Kidney (tissue), 14 donors: ENCODE measurements around the gene CCDC12. TPM values are rescaled to one million over a fixed set of nuclear protein-coding genes. Genes with fewer than 3 reads are reported as not detected.

Experiments
- DNase-seq, 5 donors: peaks; one replicate each; pipeline ENCODE4 v3.0.0-alpha.2; 2013 to 2020
- FAIRE-seq: peaks from 2 replicates; lab custom pipeline; 2012; peaks lifted over from hg19 to GRCh38; lab: Jason Lieb, UNC
- H3K27ac ChIP-seq, 2 donors: one replicate each; pipeline ENCODE4 v1.7.0; 2013; ENCODE audit warnings: low read depth in 2 of 2, low read length in 2 of 2, inconsistent platforms in 1 of 2
- H3K27me3 ChIP-seq: one replicate; pipeline ENCODE4 v1.7.1; 2013; ENCODE audit warnings: low read length, inconsistent platforms; ENCODE audit not compliant: control insufficient read depth, insufficient read depth
- H3K36me3 ChIP-seq, 3 donors: one replicate each; pipeline versions ENCODE4 v1.7.0 to v1.7.1; 2013; ENCODE audit warnings: low read length in 3 of 3, control low read depth in 1 of 3, inconsistent platforms in 1 of 3; ENCODE audit not compliant: insufficient read depth in 3 of 3, control insufficient read depth in 2 of 3
- H3K4me1 ChIP-seq, 3 donors: one replicate each; pipeline versions ENCODE4 v1.7.0 to v1.7.1; 2013; ENCODE audit warnings: low read length in 3 of 3, inconsistent platforms in 1 of 3, low read depth in 1 of 3; ENCODE audit not compliant: control insufficient read depth in 2 of 3, insufficient read depth in 2 of 3
- H3K4me3 ChIP-seq, 3 donors: one replicate each; pipeline versions ENCODE4 v1.7.0 to v1.8.1; 2013; ENCODE audit warnings: low read length in 3 of 3, control low read depth in 1 of 3, inconsistent platforms in 1 of 3
- H3K9ac ChIP-seq, 3 donors: one replicate each; pipeline versions ENCODE4 v1.7.0 to v1.7.1; 2013; ENCODE audit warnings: low read length in 3 of 3, control low read depth in 1 of 3, inconsistent platforms in 1 of 3
- H3K9me3 ChIP-seq, 3 donors: one replicate each; pipeline versions ENCODE4 v1.7.0 to v1.7.1; 2013; ENCODE audit warnings: low read length in 3 of 3, control low read depth in 1 of 3, inconsistent platforms in 1 of 3; ENCODE audit not compliant: control insufficient read depth in 2 of 3, insufficient read depth in 1 of 3
- CTCF ChIP-seq: IDR thresholded peaks from 3 replicates; pipeline ENCODE4 v1.5.1; 2012; ENCODE audit warnings: mild to moderate bottlenecking, moderate library complexity, borderline replicate concordance; ENCODE audit not compliant: insufficient read depth; ENCODE audit errors: extremely low read depth
- intact Hi-C: fragments of 100-400 bp; cut with DNase I; formaldehyde crosslinking; loops from one replicate; pipeline ENCODE4 v1.11.1; 2022
- polyA plus RNA-seq: library from polyadenylated mRNA; stranded (reverse); fragments of 350-450 nt; fragmentation: Illumina TruSeq; extraction: RNeasy Lipid Tissue Mini Kit (QIAGEN cat#74804); gene quantifications from one replicate; pipeline ENCODE4 v1.2.3, GENCODE V29; 2014; ENCODE audit warnings: low read depth, low replicate concordance; ENCODE audit not compliant: insufficient read depth
- total RNA-seq: library from RNA; stranded (reverse); fragmentation: NEBNext Ultra II Directional; extraction: Animal tissue kit (Norgen Biotek cat#: 25700); gene quantifications from one replicate; pipeline ENCODE4 v1.2.1, GENCODE V29; 2021
- donor health status: control.
- donor health status: control.
- donor health status: control.
- donor health status: control.
- donor health status: control.
- donor health status: DM: yes; HTN: yes; CAD: no.
- donor health status: Normal renal cell carcinoma (clear cell type).

The CCDC12 gene
- total and polyA plus RNA-seq, 2 donors from 2014 or later = 59.7 to 85.6 TPM

GRCh38 chr3:46901061-46901460 is 75.5 kb downstream of the CCDC12 start:
- no peak for TF ChIP-seq CTCF
- FAIRE-seq (no peak), DNase-seq (peak in 1 of 5 donors; percentile 46)
- intact Hi-C loops = no loop called here
- Histone ChIP-seq H3K27ac (no peak overlapping the region), H3K9me3 (no peaks in the 10 kb centered on the region), H3K36me3 (peaks cover 0 to 25% (median 0%) of the 10 kb centered on the region in 3 donors), H3K9ac (no peak overlapping the region), H3K4me3 (no peak overlapping the region), H3K4me1 (peaks cover 0 to 3% (median 3%) of the 10 kb centered on the region in 3 donors), H3K27me3 (no peaks in the 10 kb centered on the region)

- no peak for DNase-seq
- intact Hi-C loops = no loop called here
- Histone ChIP-seq H3K9ac (no peak overlapping the region), H3K4me3 (no peak overlapping the region), H3K36me3 (peaks cover 0 to 31% (median 4%) of the 10 kb centered on the region in 3 donors), H3K27me3 (no peaks in the 10 kb centered on the region), H3K4me1 (peaks cover 0 to 8% (median 5%) of the 10 kb centered on the region in 3 donors), H3K9me3 (no peaks in the 10 kb centered on the region), H3K27ac (no peak overlapping the region)
- no peak for TF ChIP-seq CTCF
- FAIRE-seq = no peak
These were observed 76.2 kb downstream of the CCDC12 start for GRCh38 chr3:46900356-46900755.

GRCh38 chr3:46900007-46900292 is 76.6 kb downstream of the CCDC12 start:
- no peak overlapping the region for H3K4me3 ChIP-seq
- H3K27me3 ChIP-seq = no peaks in the 10 kb centered on the region
- peaks cover 0 to 10% (median 5%) of the 10 kb centered on the region in 3 donors for H3K4me1 ChIP-seq
- no peak overlapping the region for H3K9ac ChIP-seq
- intact Hi-C loops = no loop called here
- no peaks in the 10 kb centered on the region for H3K9me3 ChIP-seq
- TF ChIP-seq CTCF = no peak
- peak in 1 of 5 donors; percentile 77 for DNase-seq
- no peak overlapping the region for H3K27ac ChIP-seq
- peaks cover 0 to 31% (median 6%) of the 10 kb centered on the region in 3 donors for H3K36me3 ChIP-seq
- FAIRE-seq = no peak
